ENCODE measurements around the gene ABCA10. TPM values are rescaled to one million over a fixed set of nuclear protein-coding genes. Genes with fewer than 3 reads are reported as not detected.

ABCA10 gene
- polyA plus RNA-seq, 1 experiment = 0.31 TPM

Small RNA genes lying within 50 kb of the gene (small RNA-seq; reads per million reads assigned to genes)
- gene MIR4524B (ENCODE audit: insufficient read length, low read depth, low replicate concordance) = not detected

Other genes starting within 250 kb of the ABCA10 start
- gene ABCA9, start 167.9 kb downstream of the ABCA10 start, polyA plus RNA-seq (2011; rRNA removed) = 0.06 and 0.25 TPM in 2 replicates
- 0.22 and 0.59 TPM in 2 replicates for gene ABCA6, start 86.9 kb downstream of the ABCA10 start, polyA plus RNA-seq (2011; rRNA removed)
- 6.5 and 11.9 TPM in 2 replicates for gene ABCA5, start 98.3 kb upstream of the ABCA10 start, polyA plus RNA-seq (2011; rRNA removed)
- 1.2 and 2.8 TPM in 2 replicates for gene MAP2K6, start 185.9 kb upstream of the ABCA10 start, polyA plus RNA-seq (2011; rRNA removed)